Neural cell (in vitro differentiated cells): ENCODE data around the gene WDR81. TPM values are rescaled to one million over a fixed set of nuclear protein-coding genes. Genes with fewer than 3 reads are reported as not detected.
"Not testable (repeated sequence)": the region's sequence is repeated elsewhere in the genome, so short reads cannot be mapped to it uniquely, and the experiment has no call there.

Source experiments
- H2AFZ ChIP-seq: fragments of 200-600, 300-800 bp; sonication (generic), shearing (Covaris generic); 2 replicates; pipeline ENCODE4 v1.6.0; 2014; ENCODE audit warnings: low read depth, mild to moderate bottlenecking, antibody characterized with exemption, low read length, moderate library complexity
- H3F3A ChIP-seq: fragments of 200-600 bp; shearing (Covaris generic); 2 replicates; pipeline ENCODE4 v1.6.1; 2016; ENCODE audit warnings: mild to moderate bottlenecking, moderate library complexity, mixed read lengths, antibody characterized with exemption, low read length; ENCODE audit not compliant: insufficient read depth, poor library complexity, severe bottlenecking
- H3K27ac ChIP-seq: fragments of 200-600, 300-800 bp; sonication (generic), shearing (Covaris generic); 2 replicates; pipeline ENCODE4 v1.5.1; 2014; ENCODE audit warnings: mild to moderate bottlenecking, low read length, moderate library complexity
- H3K27me3 ChIP-seq: fragments of 300-800, 200-600 bp; sonication (generic), shearing (Covaris generic); 2 replicates; pipeline ENCODE4 v1.6.0; 2014; ENCODE audit warnings: mild to moderate bottlenecking, low read depth, low read length, moderate library complexity; ENCODE audit not compliant: insufficient read depth
- H3K36me3 ChIP-seq: fragments of 300-800, 200-600 bp; sonication (generic), shearing (Covaris generic); 2 replicates; pipeline ENCODE4 v1.5.1; 2014; ENCODE audit warnings: mild to moderate bottlenecking, antibody characterized with exemption, low read length, moderate library complexity; ENCODE audit not compliant: insufficient read depth
- H3K4me2 ChIP-seq: fragments of 300-800, 200-600 bp; sonication (generic), shearing (Covaris generic); 2 replicates; pipeline ENCODE4 v1.6.0; 2014; ENCODE audit warnings: mild to moderate bottlenecking, low read length
- H3K4me3 ChIP-seq: fragments of 300-800, 200-600 bp; sonication (generic), shearing (Covaris generic); 2 replicates; pipeline ENCODE4 v1.5.1; 2014; ENCODE audit warnings: mild to moderate bottlenecking, low read length, moderate library complexity
- H3K79me2 ChIP-seq: fragments of 200-600 bp; shearing (Covaris generic); replicated peaks from 2 replicates; pipeline ENCODE4 v1.6.0; 2014; ENCODE audit warnings: mild to moderate bottlenecking, low read length, moderate library complexity; ENCODE audit not compliant: insufficient read depth
- H3K9ac ChIP-seq: fragments of 300-800, 200-600 bp; sonication (generic), shearing (Covaris generic); 2 replicates; pipeline ENCODE4 v1.6.1; 2016; ENCODE audit warnings: mild to moderate bottlenecking, low read length, mixed read lengths
- H3K9me2 ChIP-seq: fragments of 200-600 bp; shearing (Covaris generic); 2 replicates; pipeline ENCODE4 v1.6.1; 2016; ENCODE audit warnings: mild to moderate bottlenecking, low read length, mixed read lengths; ENCODE audit not compliant: insufficient read depth
- H3K9me3 ChIP-seq: fragments of 200-600, 300-800 bp; sonication (generic), shearing (Covaris generic); 2 replicates; pipeline ENCODE4 v1.6.1; 2016; ENCODE audit warnings: mild to moderate bottlenecking, mixed run types, low read length, moderate library complexity, mixed read lengths
- H4K20me1 ChIP-seq: fragments of 200-600 bp; shearing (Covaris generic); 2 replicates; pipeline ENCODE4 v1.6.1; 2016; ENCODE audit warnings: mild to moderate bottlenecking, mixed run types; ENCODE audit not compliant: insufficient read depth
- CTCF ChIP-seq: fragments of 450-650 bp; IDR thresholded peaks from 2 replicates; pipeline ENCODE4 v1.5.1; 2014; ENCODE audit warnings: antibody characterized with exemption, mild to moderate bottlenecking, moderate library complexity; ENCODE audit not compliant: poor library complexity, severe bottlenecking
- EP300 ChIP-seq: fragments of 450-650 bp; conservative IDR thresholded peaks from 2 replicates; pipeline ENCODE4 v1.6.1; 2014; ENCODE audit warnings: antibody characterized with exemption, mild to moderate bottlenecking, moderate library complexity; ENCODE audit not compliant: poor library complexity, severe bottlenecking
- EZH2 ChIP-seq: fragments of 200-600, 300-800 bp; shearing (Covaris generic), sonication (generic); IDR thresholded peaks from 2 replicates; pipeline ENCODE4 v1.6.1; 2014; ENCODE audit warnings: antibody characterized with exemption, low read length, borderline replicate concordance, mild to moderate bottlenecking; ENCODE audit not compliant: insufficient read depth, poor library complexity, severe bottlenecking
- MXI1 ChIP-seq: fragments of 450-650 bp; conservative IDR thresholded peaks from 2 replicates; pipeline ENCODE4 v1.6.1; 2014; ENCODE audit warnings: antibody characterized with exemption, mild to moderate bottlenecking; ENCODE audit not compliant: poor library complexity, severe bottlenecking
- POLR2AphosphoS5 ChIP-seq: IDR thresholded peaks from 2 replicates; pipeline ENCODE4 v1.6.1; 2012
- RAD21 ChIP-seq: fragments of 450-650 bp; conservative IDR thresholded peaks from 2 replicates; pipeline ENCODE4 v1.6.1; 2014; ENCODE audit warnings: antibody characterized with exemption, mild to moderate bottlenecking, moderate library complexity
- REST ChIP-seq: IDR thresholded peaks from 2 replicates; pipeline ENCODE4 v1.6.1; 2012; ENCODE audit warnings: borderline replicate concordance
- SMC3 ChIP-seq: fragments of 450-650 bp; conservative IDR thresholded peaks from 2 replicates; pipeline ENCODE4 v1.6.1; 2014; ENCODE audit warnings: antibody characterized with exemption, mild to moderate bottlenecking, moderate library complexity; ENCODE audit not compliant: poor library complexity
- TAF1 ChIP-seq: IDR thresholded peaks from 2 replicates; pipeline ENCODE4 v1.6.1; 2012; ENCODE audit warnings: low read depth
- polyA plus RNA-seq: library from polyadenylated mRNA; depleted of rRNA; stranded (reverse); fragments of >200 nt; gene quantifications from 2 replicates; pipeline ENCODE4 v1.2.3, GENCODE V29; 2014

The WDR81 gene
- polyA plus RNA-seq, 1 donor from 2014 or later: 5.4 TPM

GRCh38 chr17:1769822-1770477, 45.4 kb downstream of the WDR81 start:
- H3K4me3 ChIP-seq: no peak overlapping the region
- H3F3A ChIP-seq: no peaks in the 10 kb centered on the region
- no peak overlapping the region for H3K9ac ChIP-seq
- no peaks in the 10 kb centered on the region for H4K20me1 ChIP-seq
- H3K9me2 ChIP-seq: no peaks in the 10 kb centered on the region
- no peak for TF ChIP-seq REST
- TF ChIP-seq POLR2AphosphoS5: no peak
- TF ChIP-seq MXI1: no peak
- TF ChIP-seq SMC3: no peak
- TF ChIP-seq RAD21: no peak
- no peak for TF ChIP-seq CTCF
- TF ChIP-seq EZH2: no peak
- TF ChIP-seq TAF1: no peak
- TF ChIP-seq EP300: no peak
- H3K4me2 ChIP-seq: no peak overlapping the region
- no peaks in the 10 kb centered on the region for H3K79me2 ChIP-seq
- H3K27me3 ChIP-seq: no peaks in the 10 kb centered on the region
- H3K27ac ChIP-seq: no peak overlapping the region
- H2AFZ ChIP-seq: no peak overlapping the region
- H3K36me3 ChIP-seq: no peaks in the 10 kb centered on the region
- H3K9me3 ChIP-seq: no peaks in the 10 kb centered on the region

- H3F3A ChIP-seq, H3K9me3 ChIP-seq, H3K27ac ChIP-seq, H3K4me3 ChIP-seq, H3K4me2 ChIP-seq, H2AFZ ChIP-seq, H3K36me3 ChIP-seq, H3K9me2 ChIP-seq, H3K79me2 ChIP-seq, H4K20me1 ChIP-seq, H3K9ac ChIP-seq, H3K27me3 ChIP-seq: not testable (repeated sequence)
Measured at GRCh38 chr17:1773000-1773695, 48.6 kb downstream of the WDR81 start.
